Pancreas (tissue), 10 donors: ENCODE data around the gene ARHGAP30. TPM values are rescaled to one million over a fixed set of nuclear protein-coding genes. Genes with fewer than 3 reads are reported as not detected.
"Not testable (repeated sequence)": the region's sequence is repeated elsewhere in the genome, so short reads cannot be mapped to it uniquely, and the experiment has no call there.

Experiments used
- ATAC-seq, 4 donors: fragments of 200-7000 bp; cut with Tn5 transposase; one replicate each; pipeline versions ENCODE4 v1.8.0 to v1.9.1; 2020; ENCODE audit warnings: mild to moderate bottlenecking in 4 of 4, moderate library complexity in 4 of 4
- DNase-seq, 6 donors: peaks; one replicate each; pipeline ENCODE4 v3.0.0-alpha.2; 2020
- FAIRE-seq: peaks from 2 replicates; lab custom pipeline; 2012; peaks lifted over from hg19 to GRCh38; lab: Jason Lieb, UNC
- H3K27ac ChIP-seq, 4 donors: fragments of 200-600 bp; sonication (generic); 1 replicate in 3 of 4; 2 replicates in 1 of 4; pipeline versions ENCODE4 v1.5.0 to v1.8.0; 2020
- H3K27me3 ChIP-seq, 4 donors: fragments of 200-600 bp; one replicate each; pipeline ENCODE4 v1.8.0; 2021
- H3K36me3 ChIP-seq, 3 donors: fragments of 200-600 bp; sonication (generic) in 1 of 3; one replicate each; pipeline versions ENCODE4 v1.5.0 to v1.8.0; 2020 to 2021
- H3K4me1 ChIP-seq, 3 donors: fragments of 200-600 bp; one replicate each; pipeline ENCODE4 v1.8.0; 2021
- H3K4me3 ChIP-seq, 4 donors: fragments of 200-600 bp; sonication (generic) in 2 of 4; one replicate each; pipeline versions ENCODE4 v1.5.0 to v1.8.0; 2020 to 2021
- H3K9me3 ChIP-seq, 4 donors: fragments of 200-600 bp; one replicate each; pipeline ENCODE4 v1.8.0; 2021
- WGBS, 2 donors: extraction: QIAGEN DNeasy Blood & Tissue Kit; methylation state at CpG; one replicate each; pipeline ENCODE4 v1.1.7; 2013; 5-methylcytosine and 5-hydroxymethylcytosine counted together
- intact Hi-C, 3 donors: fragments of 100-400 bp; cut with DNase I; formaldehyde crosslinking; loops; one replicate each; pipeline versions ENCODE4 v1.11.1 to v1.14.2; 2022
- polyA plus RNA-seq, 2 donors: library from polyadenylated mRNA; stranded (reverse); fragments of 200-250 nt; gene quantifications; one replicate each; pipeline ENCODE4 v1.2.3, GENCODE V29; 2013
- total RNA-seq, 6 donors: library from RNA; stranded (reverse); fragmentation: NEBNext Ultra II Directional in 4 of 6; extraction: Animal tissue kit (Norgen Biotek cat#: 25700) in 4 of 6; gene quantifications; one replicate each; pipeline versions ENCODE4 v1.2.1 to v1.2.4, GENCODE V29; 2021 to 2023
- TF ChIP-seq, protein P1 (sequence below), 4 donors: fragments of 200-600 bp; sonication (generic) in 3 of 4; IDR thresholded peaks; one replicate each; pipeline versions ENCODE4 v1.5.0 to v1.8.0; 2021; ENCODE audit warnings: antibody characterized with exemption in 4 of 4
- donor health status: healthy with polysubstance abuse.
- donor health status: DM: no; HTN: no; CAD: no; lungs with moderate emphysema.
- donor health status: DM: no; HTN: no; CAD: no.
- donor health status: control.
- donor health status: control.
- donor health status: Bipolar disorder and iron deficiency.
- donor health status: DM: yes; HTN: yes; CAD: no.
- donor health status: DM: no; HTN: no; CAD: no.
- donor health status: DM: no; HTN: no; CAD: no.
- donor health status: DM: yes; HTN: yes; CAD: no.

ARHGAP30 gene
- total and polyA plus RNA-seq, 8 donors: 0.43 to 9.1 (median 1.7) TPM

DNA sequence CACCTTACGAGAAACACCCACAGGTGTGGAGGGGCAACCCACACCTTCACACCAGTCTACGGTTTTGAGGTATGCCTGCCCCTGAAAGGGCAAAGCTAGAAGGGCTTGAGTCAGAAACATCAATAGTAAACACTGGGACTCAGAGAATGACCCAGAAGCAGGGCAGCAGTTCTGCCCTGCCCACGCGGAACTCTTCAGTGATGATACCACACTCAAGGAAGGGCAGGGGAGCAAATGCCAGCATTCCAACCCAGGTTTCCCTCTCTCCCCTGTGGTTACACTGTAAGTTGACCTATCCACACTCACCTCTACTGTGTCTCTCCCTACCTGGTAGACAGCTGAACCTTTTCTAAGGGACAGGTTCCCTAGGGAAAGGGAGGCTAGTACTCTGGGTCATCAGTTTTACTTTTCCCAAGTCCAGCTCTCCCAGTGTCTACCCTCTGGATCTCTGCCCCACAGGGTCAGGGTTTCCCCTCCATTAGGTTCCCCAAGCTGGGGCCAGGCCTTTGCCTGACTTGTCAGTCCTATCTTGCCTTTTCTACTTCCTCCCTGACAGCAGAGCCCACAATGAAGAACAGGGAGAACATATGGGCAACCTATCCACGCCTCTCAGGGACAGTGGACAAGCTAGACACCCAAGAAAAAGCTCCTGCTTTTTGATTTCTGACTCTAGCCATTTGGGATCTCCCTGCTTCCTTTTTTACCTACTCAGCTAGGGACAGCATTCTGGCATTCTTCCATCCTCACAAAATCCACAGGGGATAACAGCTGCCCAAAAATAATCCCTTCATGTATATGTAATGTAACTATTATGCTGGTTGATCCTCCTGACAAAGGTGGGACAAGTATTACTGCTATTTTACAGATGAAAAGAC is 51.7 kb downstream of the ARHGAP30 start:
- no peak for FAIRE-seq
- peaks cover 26 to 53% (median 39%) of the 10 kb centered on the region in 3 donors for H3K4me1 ChIP-seq
- no peak for DNase-seq
- no peaks in the 10 kb centered on the region for H3K27me3 ChIP-seq
- intact Hi-C loops: no loop called here
- no peaks in the 10 kb centered on the region for H3K36me3 ChIP-seq
- peak overlapping the region in 3 of 4 donors; percentile 1 to 52 (median 6) for H3K27ac ChIP-seq
- ATAC-seq: no peak
- no peaks in the 10 kb centered on the region for H3K9me3 ChIP-seq
- peak overlapping the region in 1 of 4 donors; percentile 0 for H3K4me3 ChIP-seq
- TF ChIP-seq, protein P1, sequence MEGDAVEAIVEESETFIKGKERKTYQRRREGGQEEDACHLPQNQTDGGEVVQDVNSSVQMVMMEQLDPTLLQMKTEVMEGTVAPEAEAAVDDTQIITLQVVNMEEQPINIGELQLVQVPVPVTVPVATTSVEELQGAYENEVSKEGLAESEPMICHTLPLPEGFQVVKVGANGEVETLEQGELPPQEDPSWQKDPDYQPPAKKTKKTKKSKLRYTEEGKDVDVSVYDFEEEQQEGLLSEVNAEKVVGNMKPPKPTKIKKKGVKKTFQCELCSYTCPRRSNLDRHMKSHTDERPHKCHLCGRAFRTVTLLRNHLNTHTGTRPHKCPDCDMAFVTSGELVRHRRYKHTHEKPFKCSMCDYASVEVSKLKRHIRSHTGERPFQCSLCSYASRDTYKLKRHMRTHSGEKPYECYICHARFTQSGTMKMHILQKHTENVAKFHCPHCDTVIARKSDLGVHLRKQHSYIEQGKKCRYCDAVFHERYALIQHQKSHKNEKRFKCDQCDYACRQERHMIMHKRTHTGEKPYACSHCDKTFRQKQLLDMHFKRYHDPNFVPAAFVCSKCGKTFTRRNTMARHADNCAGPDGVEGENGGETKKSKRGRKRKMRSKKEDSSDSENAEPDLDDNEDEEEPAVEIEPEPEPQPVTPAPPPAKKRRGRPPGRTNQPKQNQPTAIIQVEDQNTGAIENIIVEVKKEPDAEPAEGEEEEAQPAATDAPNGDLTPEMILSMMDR (IDR thresholded peaks at IDR 0.05): no peak
- 70 to 78% methylated on average over 5 of the region's 5 CpGs for WGBS, 2 donors

DNA sequence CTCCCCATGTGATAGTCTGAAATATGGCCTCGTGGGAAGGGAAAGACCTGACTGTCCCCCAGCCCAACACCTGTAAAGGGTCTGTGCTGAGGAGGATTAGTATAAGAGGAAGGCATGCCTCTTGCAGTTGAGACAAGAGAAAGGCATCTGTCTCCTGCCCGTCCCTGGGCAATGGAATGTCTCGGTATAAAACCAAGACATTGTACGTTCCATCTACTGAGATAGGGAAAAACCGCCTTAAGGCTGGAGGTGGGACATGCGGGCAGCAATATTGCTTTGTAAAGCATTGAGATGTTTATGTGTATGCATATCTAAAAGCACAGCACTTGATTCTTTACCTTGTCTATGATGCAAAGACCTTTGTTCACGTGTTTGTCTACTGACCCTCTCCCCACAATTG is 52.5 kb downstream of the ARHGAP30 start:
- intact Hi-C loops, H3K27me3 ChIP-seq, H3K4me3 ChIP-seq, H3K9me3 ChIP-seq, H3K36me3 ChIP-seq, ATAC-seq, DNase-seq, FAIRE-seq: not testable (repeated sequence)
- Histone ChIP-seq H3K4me1 (peaks cover 26 to 57% (median 39%) of the 10 kb centered on the region in 3 donors), H3K27ac (peak overlapping the region in 1 of 4 donors; percentile 52)
- 56 to 67% methylated on average over 6 to 7 of the region's 7 CpGs for WGBS, 2 donors

DNA sequence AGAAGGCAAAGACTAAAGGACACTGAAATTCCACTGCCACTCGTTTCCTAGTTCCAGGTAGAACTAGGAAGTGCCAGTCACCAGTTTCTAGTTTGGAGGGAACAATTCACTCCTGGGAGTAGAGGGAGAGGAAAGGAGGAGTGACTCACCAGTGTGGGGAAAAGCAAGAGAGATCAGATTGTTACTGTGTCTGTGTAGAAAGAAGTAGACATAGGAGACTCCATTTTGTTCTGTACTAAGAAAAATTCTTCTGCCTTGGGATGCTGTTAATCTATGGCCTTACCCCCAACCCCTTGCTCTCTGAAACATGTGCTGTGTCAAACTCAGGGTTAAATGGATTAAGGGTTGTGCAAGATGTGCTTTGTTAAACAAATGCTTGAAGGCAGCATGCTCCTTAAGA is 53.0 kb downstream of the ARHGAP30 start:
- FAIRE-seq, DNase-seq, H3K36me3 ChIP-seq, ATAC-seq, H3K4me3 ChIP-seq, H3K9me3 ChIP-seq, intact Hi-C loops, H3K27me3 ChIP-seq: not testable (repeated sequence)
- WGBS, 2 donors: 11 to 28% methylated on average over 1 of the region's 1 CpG
- Histone ChIP-seq H3K4me1 (peaks cover 26 to 58% (median 34%) of the 10 kb centered on the region in 3 donors), H3K27ac (peak overlapping the region in 1 of 4 donors; percentile 28)

DNA sequence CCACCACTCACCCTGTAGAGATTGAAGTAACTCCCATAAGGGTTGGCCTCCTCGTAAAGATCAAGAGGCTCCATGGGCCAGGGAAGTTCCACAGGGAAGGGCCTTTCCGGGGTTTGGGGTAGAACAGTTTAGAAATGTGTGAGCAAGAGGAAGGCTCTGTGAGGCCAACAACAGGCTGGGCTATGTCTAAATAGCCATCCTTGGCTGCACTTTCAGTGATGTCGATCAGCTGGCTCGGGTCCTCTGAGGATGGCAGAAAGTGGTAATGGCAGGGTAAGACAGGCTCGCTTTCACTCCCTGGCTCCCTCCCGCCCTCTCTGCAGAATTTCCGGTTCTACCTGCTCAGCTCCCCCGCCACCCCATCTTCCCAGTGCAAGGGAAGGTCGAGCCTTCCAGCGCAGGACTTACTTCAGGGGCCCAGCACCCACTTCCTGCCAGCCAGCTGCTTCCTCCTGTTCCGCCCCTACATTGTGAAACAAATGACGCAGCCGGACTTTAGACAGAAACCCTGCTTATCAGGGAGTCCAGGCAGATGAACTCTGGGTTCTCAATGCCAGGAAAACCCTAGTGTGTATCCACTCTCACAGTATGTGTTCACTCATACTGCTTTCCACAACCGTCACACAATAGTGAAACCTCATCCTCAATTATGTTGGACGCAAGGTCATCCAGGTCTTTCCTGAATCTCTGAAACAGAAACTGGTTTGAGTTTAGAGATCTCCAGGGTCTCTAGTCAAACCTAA is 56.0 kb downstream of the ARHGAP30 start:
- DNase-seq (peak; percentile 75 to 86 (median 84)), FAIRE-seq (no peak), ATAC-seq (peak; percentile 90 to 94 (median 92))
- Histone ChIP-seq H3K27me3 (no peaks in the 10 kb centered on the region), H3K27ac (peak overlapping the region; percentile 66 to 94 (median 81)), H3K36me3 (no peaks in the 10 kb centered on the region), H3K4me1 (peaks cover 21 to 48% (median 24%) of the 10 kb centered on the region in 3 donors), H3K9me3 (no peaks in the 10 kb centered on the region), H3K4me3 (peak overlapping the region in 2 of 4 donors; percentile 7 to 29)
- intact Hi-C loops: no loop called here
- WGBS, 2 donors: 11 to 12% methylated on average over 15 of the region's 15 CpGs
- TF ChIP-seq, protein P1 (IDR thresholded peaks at IDR 0.05): no peak

DNA sequence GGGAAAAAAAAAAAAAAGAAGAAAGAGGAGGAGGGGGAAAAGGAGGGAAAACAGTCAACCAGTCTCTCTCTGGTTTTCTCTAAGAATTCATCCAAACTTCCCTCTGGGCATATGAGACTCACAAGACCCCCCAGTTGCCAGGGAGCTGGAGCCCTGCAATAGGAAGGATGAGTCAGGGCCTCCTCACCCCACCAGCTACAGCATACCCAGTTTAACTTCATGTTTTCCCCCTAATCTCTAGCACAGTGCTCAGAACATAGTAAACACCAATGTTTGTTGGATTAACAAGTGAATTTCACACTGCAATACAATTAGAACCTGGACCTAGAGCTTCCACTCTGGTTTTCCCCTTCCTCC is 56.6 kb downstream of the ARHGAP30 start:
- Histone ChIP-seq H3K27me3 (no peaks in the 10 kb centered on the region), H3K36me3 (no peaks in the 10 kb centered on the region), H3K4me3 (peak overlapping the region in 1 of 4 donors; percentile 29), H3K9me3 (no peaks in the 10 kb centered on the region), H3K4me1 (peaks cover 17 to 43% (median 20%) of the 10 kb centered on the region in 3 donors), H3K27ac (peak overlapping the region; percentile 66 to 94 (median 81))
- intact Hi-C loops: no loop called here
- TF ChIP-seq, protein P1 (IDR thresholded peaks at IDR 0.05): no peak
- FAIRE-seq (no peak), DNase-seq (no peak), ATAC-seq (peak in 2 of 4 donors; percentile 13 to 23)
